ENCODE results near the gene LIX1. TPM values are rescaled to one million over a fixed set of nuclear protein-coding genes. Genes with fewer than 3 reads are reported as not detected.
"Not testable (repeated sequence)": the region's sequence is repeated elsewhere in the genome, so short reads cannot be mapped to it uniquely, and the experiment has no call there.

The LIX1 gene
- total RNA-seq, 1 donor from 2014 or later = 8.3 TPM

- DNase-seq = no peak
Observed at GRCh38 chr5:97141031-97141430, 1.4 kb downstream of the LIX1 start.

- not testable (repeated sequence) for DNase-seq
Observed at GRCh38 chr5:97140250-97140649, 2.2 kb downstream of the LIX1 start.

- no peak for DNase-seq
Observed at GRCh38 chr5:97136475-97136874, 5.9 kb downstream of the LIX1 start.

GRCh38 chr5:97135868-97136267 lies 6.5 kb downstream of the LIX1 start:
- no peak for DNase-seq

GRCh38 chr5:97134634-97135033 lies 7.8 kb downstream of the LIX1 start:
- DNase-seq = no peak

- DNase-seq = no peak
Observed at GRCh38 chr5:97133101-97133500, 9.3 kb downstream of the LIX1 start.

GRCh38 chr5:97131921-97132320 lies 10.5 kb downstream of the LIX1 start:
- no peak for DNase-seq

- no peak for DNase-seq
Observed at GRCh38 chr5:97131139-97131710, 11.2 kb downstream of the LIX1 start.

- DNase-seq = no peak
Observed at GRCh38 chr5:97127727-97128126, 14.7 kb downstream of the LIX1 start.

- no peak for DNase-seq
Observed at GRCh38 chr5:97125125-97125683, 17.2 kb downstream of the LIX1 start.

GRCh38 chr5:97124335-97124734 lies 18.1 kb downstream of the LIX1 start:
- no peak for DNase-seq

GRCh38 chr5:97121848-97122247 lies 20.6 kb downstream of the LIX1 start:
- no peak for DNase-seq

- no peak for DNase-seq
Observed at GRCh38 chr5:97120195-97120594, 22.2 kb downstream of the LIX1 start.

GRCh38 chr5:97119007-97119390 lies 23.4 kb downstream of the LIX1 start:
- no peak for DNase-seq

- no peak for DNase-seq
Observed at GRCh38 chr5:97118261-97119006, 24.0 kb downstream of the LIX1 start.

GRCh38 chr5:97115932-97116331 lies 26.5 kb downstream of the LIX1 start:
- no peak for DNase-seq

GRCh38 chr5:97112230-97112629 lies 30.2 kb downstream of the LIX1 start:
- DNase-seq = no peak

- DNase-seq = no peak
Observed at GRCh38 chr5:97111616-97112015, 30.8 kb downstream of the LIX1 start.

GRCh38 chr5:97111004-97111403 lies 31.4 kb downstream of the LIX1 start:
- DNase-seq = no peak

- DNase-seq = no peak
Observed at GRCh38 chr5:97107318-97107717, 35.1 kb downstream of the LIX1 start.

GRCh38 chr5:97106216-97106581 lies 36.2 kb downstream of the LIX1 start:
- DNase-seq = no peak

- no peak for DNase-seq
Observed at GRCh38 chr5:97105501-97106215, 36.8 kb downstream of the LIX1 start.

- no peak for DNase-seq
Observed at GRCh38 chr5:97102010-97102470, 40.4 kb downstream of the LIX1 start.

Data from occipital lobe (tissue), 2 donors.